HG03064 (cell line): Measurements from ENCODE around the gene SLC46A2.

ENCODE experiments used
- ATAC-seq: cut with Tn5 transposase; IDR thresholded peaks from one replicate; pipeline ENCODE4 v1.9.1; 2021; ENCODE audit warnings: low read depth; ENCODE audit not compliant: unreplicated experiment

The SLC46A2 gene

GRCh38 chr9:112861155-112861554, 29.5 kb downstream of the SLC46A2 start:
- no peak for ATAC-seq

- no peak for ATAC-seq
These were observed 30.2 kb downstream of the SLC46A2 start for GRCh38 chr9:112860451-112860850.

GRCh38 chr9:112858625-112859147, 32.0 kb downstream of the SLC46A2 start:
- peak; percentile 68 for ATAC-seq

- no peak for ATAC-seq
These were observed 32.7 kb downstream of the SLC46A2 start for GRCh38 chr9:112858005-112858404.

GRCh38 chr9:112856843-112857242, 33.8 kb downstream of the SLC46A2 start:
- no peak for ATAC-seq

- no peak for ATAC-seq
These were observed 34.5 kb downstream of the SLC46A2 start for GRCh38 chr9:112856200-112856599.

- ATAC-seq = no peak
These were observed 36.0 kb downstream of the SLC46A2 start for GRCh38 chr9:112854657-112855056.

GRCh38 chr9:112853882-112854585, 36.6 kb downstream of the SLC46A2 start:
- ATAC-seq = no peak

- ATAC-seq = no peak
These were observed 37.8 kb downstream of the SLC46A2 start for GRCh38 chr9:112852741-112853504.

- ATAC-seq = no peak
These were observed 39.8 kb downstream of the SLC46A2 start for GRCh38 chr9:112850840-112851239.

GRCh38 chr9:112849363-112849922, 41.2 kb downstream of the SLC46A2 start:
- ATAC-seq = no peak

- no peak for ATAC-seq
These were observed 42.1 kb downstream of the SLC46A2 start for GRCh38 chr9:112848316-112849151.

- ATAC-seq = no peak
These were observed 43.9 kb downstream of the SLC46A2 start for GRCh38 chr9:112846528-112847488.

GRCh38 chr9:112844771-112845542, 45.7 kb downstream of the SLC46A2 start:
- peak; percentile 76 for ATAC-seq

GRCh38 chr9:112842555-112842954, 48.1 kb downstream of the SLC46A2 start:
- ATAC-seq = no peak

GRCh38 chr9:112841261-112841660, 49.4 kb downstream of the SLC46A2 start:
- ATAC-seq = no peak

GRCh38 chr9:112839331-112839730, 51.3 kb downstream of the SLC46A2 start:
- no peak for ATAC-seq

- no peak for ATAC-seq
These were observed 52.3 kb downstream of the SLC46A2 start for GRCh38 chr9:112838342-112838741.

- ATAC-seq = no peak
These were observed 54.3 kb downstream of the SLC46A2 start for GRCh38 chr9:112836394-112836793.
